Activated CD4-positive, alpha-beta memory T cell treated with anti-CD3 and anti-CD28 coated beads, Interleukin-2, amount 10 ng/mL, durations not matched to agents 7 days and 5 days (primary cell): ENCODE data around the gene MRPL47. TPM values are rescaled to one million over a fixed set of nuclear protein-coding genes. Genes with fewer than 3 reads are reported as not detected.

Experiments used
- CTCF ChIA-PET: fragments of 350-600 bp; sonication (Branson Sonifier 250); formaldehyde crosslinking; loops from one replicate; lab custom pipeline; 2021; ENCODE audit warnings: antibody characterized with exemption, inconsistent platforms; lab: Charles Lee
- POLR2A ChIA-PET: fragments of 350-600 bp; sonication (Branson Sonifier 250); formaldehyde crosslinking; loops from one replicate; lab custom pipeline; 2021; ENCODE audit warnings: antibody characterized with exemption; lab: Charles Lee
- DNase-seq: peaks from one replicate; pipeline ENCODE4 v3.0.0-alpha.2; 2020
- H3K27ac Mint-ChIP-seq: one replicate; pipeline ENCODE4 v1.8.0; 2021; ENCODE audit warnings: mild to moderate bottlenecking, mixed read lengths
- H3K27me3 Mint-ChIP-seq: one replicate; pipeline ENCODE4 v1.8.0; 2021; ENCODE audit warnings: mixed read lengths
- H3K36me3 Mint-ChIP-seq: one replicate; pipeline ENCODE4 v1.8.0; 2021; ENCODE audit warnings: low read depth, mixed read lengths
- H3K4me1 Mint-ChIP-seq: one replicate; pipeline ENCODE4 v1.8.0; 2021; ENCODE audit warnings: mixed read lengths
- H3K4me3 Mint-ChIP-seq: one replicate; pipeline ENCODE4 v1.8.0; 2021; ENCODE audit warnings: mild to moderate bottlenecking, mixed read lengths
- H3K9me3 Mint-ChIP-seq: one replicate; pipeline ENCODE4 v1.8.0; 2021; ENCODE audit warnings: mixed read lengths
- total RNA-seq, 2 experiments: library from RNA; stranded (reverse); gene quantifications; one replicate each; pipeline ENCODE4 v1.2.3, GENCODE V29; 2021

The MRPL47 gene
- total RNA-seq, 2 experiments from 2014 or later, result 34.8 to 36.0 TPM

DNA sequence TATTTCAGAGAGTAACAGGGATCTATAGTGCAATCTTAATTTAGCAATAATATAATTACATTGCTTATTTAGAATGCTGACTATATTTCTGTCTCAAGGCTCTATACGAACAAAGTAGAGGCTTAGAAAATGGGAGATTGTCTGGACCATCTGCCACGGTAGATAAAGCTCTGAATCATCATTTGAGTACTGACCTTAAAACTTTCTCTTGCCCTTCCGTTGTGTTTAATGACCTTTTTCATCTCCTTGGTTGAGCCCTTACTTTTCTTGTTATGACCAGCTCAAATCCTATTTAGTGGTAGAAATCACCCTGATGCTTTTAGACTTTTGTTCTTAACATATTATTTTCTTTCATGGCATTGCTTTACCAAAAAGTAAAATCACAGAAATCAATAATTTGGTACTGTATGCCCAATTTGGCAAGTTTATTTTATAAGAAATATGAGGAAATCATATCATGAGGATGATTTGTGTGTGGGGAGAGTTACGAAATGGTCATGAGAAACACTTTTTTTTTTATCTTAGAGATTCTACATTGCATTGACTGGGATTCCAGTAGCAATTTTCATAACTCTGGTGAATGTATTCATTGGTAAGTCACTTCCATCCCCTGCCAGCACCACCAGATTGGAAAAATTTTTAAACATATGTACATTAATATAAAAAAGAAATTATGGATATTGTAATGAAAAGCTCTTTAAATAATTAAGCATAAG is 11.2 kb upstream of the MRPL47 start:
- DNase-seq, result no peak
- H3K9me3 Mint-ChIP-seq, result no peaks in the 10 kb centered on the region
- H3K4me1 Mint-ChIP-seq, result peaks cover 12% of the 10 kb centered on the region
- no peak overlapping the region for H3K27ac Mint-ChIP-seq
- H3K36me3 Mint-ChIP-seq, result peaks cover 47% of the 10 kb centered on the region
- H3K4me3 Mint-ChIP-seq, result no peak overlapping the region
- ChIA-PET CTCF (interaction anchor here (0.8 to 1.0 kb wide), 2 partner anchors 13 to 34 kb away, joined by 3 to 4 read pairs; no protein-coding TSS in a partner anchor), POLR2A (interaction anchor here (1.7 to 1.9 kb wide), 2 partner anchors 11 to 38 kb away, joined by 4 to 5 read pairs; partner anchors contain the start of genes MRPL47 and NDUFB5)
- no peaks in the 10 kb centered on the region for H3K27me3 Mint-ChIP-seq

DNA sequence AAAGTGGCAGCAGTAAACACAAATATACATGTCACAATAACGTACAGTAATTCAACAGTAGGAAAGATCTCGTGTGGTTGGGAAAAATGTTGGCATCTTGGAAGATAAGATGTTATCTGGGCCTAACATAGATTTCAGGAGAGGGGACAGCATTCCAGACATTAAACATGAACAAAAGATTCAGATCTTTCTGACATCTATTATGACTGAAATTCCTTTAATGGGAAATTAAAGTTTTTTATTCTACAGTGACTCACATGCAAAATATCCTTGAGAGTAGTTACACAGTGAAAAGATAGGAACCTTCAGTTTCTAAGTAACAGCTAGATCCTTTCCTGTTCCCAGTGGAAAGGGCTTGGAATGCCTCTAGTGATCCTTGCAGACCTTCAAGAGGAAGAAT is 9.4 kb upstream of the MRPL47 start:
- H3K36me3 Mint-ChIP-seq, result peaks cover 35% of the 10 kb centered on the region
- no peak overlapping the region for H3K4me3 Mint-ChIP-seq
- H3K27ac Mint-ChIP-seq, result no peak overlapping the region
- CTCF ChIA-PET, result no interaction called here
- peaks cover 27% of the 10 kb centered on the region for H3K4me1 Mint-ChIP-seq
- H3K9me3 Mint-ChIP-seq, result no peaks in the 10 kb centered on the region
- no peaks in the 10 kb centered on the region for H3K27me3 Mint-ChIP-seq
- POLR2A ChIA-PET, result interaction anchor here (2.5 kb wide), 1 partner anchor 39 kb away, joined by 7 read pairs; the partner anchor contains the start of gene USP13
- DNase-seq, result no peak

DNA sequence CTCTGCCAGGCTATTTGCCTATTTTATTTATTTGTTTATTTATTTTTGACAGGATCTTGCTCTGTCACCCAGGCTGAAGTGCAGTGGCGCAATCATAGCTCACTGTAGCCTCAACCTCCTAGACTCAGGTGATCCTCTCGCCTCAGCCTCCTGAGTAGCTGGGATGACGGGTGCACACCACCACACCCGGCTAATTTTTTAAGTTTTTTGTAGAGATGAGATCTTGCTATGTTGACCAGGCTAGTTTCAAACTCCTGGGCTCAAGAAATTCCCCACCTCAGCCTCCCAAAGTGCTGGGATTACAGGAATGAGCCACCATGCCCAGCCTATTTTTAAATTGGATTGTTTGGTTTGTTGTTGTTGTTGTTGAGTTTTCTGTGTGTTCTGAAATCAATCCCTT is 5.6 kb upstream of the MRPL47 start:
- ChIA-PET CTCF (interaction anchor here (1.0 to 1.6 kb wide), 2 partner anchors 34 to 39 kb away, joined by 4 to 7 read pairs; no protein-coding TSS in a partner anchor), POLR2A (interaction anchor here (1.0 to 2.8 kb wide), 3 partner anchors 14 to 44 kb away, joined by 3 to 16 read pairs (median 7); partner anchors contain the start of gene USP13)
- H3K27me3 Mint-ChIP-seq, result no peaks in the 10 kb centered on the region
- peak overlapping the region; percentile 99 for H3K27ac Mint-ChIP-seq
- H3K9me3 Mint-ChIP-seq, result no peaks in the 10 kb centered on the region
- DNase-seq, result no peak
- H3K36me3 Mint-ChIP-seq, result peaks cover 34% of the 10 kb centered on the region
- peaks cover 56% of the 10 kb centered on the region for H3K4me1 Mint-ChIP-seq
- no peak overlapping the region for H3K4me3 Mint-ChIP-seq

DNA sequence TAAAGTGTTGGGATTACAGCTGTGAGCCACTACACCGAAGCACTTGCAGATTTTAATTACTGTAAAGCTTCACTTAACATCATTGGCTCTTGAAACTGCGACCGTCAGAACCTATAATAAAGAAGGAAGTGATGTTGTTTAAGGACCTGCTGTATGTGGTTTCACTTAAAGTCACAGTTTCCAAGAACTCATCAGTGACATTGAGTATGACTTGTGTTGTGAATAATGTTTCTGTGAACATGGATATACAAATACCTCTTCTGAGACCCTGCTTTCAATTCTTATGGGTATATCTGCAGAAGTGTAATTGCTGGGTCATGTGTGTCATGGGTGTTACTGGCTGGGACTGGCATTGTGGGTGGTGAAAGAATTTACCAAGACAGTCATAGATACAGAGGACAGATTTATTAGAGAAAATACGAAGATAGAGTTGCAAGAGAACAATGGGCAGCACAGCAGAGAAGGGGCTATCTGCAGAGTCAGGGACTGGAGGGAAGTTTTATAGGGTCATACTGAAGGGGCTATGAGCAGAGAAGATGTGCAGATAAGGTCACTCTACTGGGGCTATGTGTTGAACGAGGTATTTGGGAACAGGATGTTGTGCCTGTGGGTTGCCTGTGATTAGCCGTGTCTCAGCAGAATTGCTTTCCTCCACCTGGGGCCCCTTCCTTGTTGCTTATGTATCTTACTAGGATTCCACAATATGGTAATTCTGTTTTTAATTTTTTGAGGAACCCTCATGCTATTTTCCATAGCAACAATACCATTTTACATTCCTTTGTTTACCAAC is 4.7 kb upstream of the MRPL47 start:
- Mint-ChIP-seq H3K4me3 (peak overlapping the region; percentile 74), H3K27me3 (no peaks in the 10 kb centered on the region), H3K4me1 (peaks cover 63% of the 10 kb centered on the region), H3K36me3 (peaks cover 42% of the 10 kb centered on the region), H3K27ac (peak overlapping the region; percentile 99), H3K9me3 (no peaks in the 10 kb centered on the region)
- peak; percentile 45 for DNase-seq
- CTCF ChIA-PET, result interaction anchor here (0.5 to 1.6 kb wide), 3 partner anchors 35 to 162 kb away, joined by 3 to 6 read pairs (median 4); no protein-coding TSS in a partner anchor
- POLR2A ChIA-PET, result interaction anchor here (0.7 to 2.8 kb wide), 9 partner anchors 9 to 993 kb away, joined by 3 to 16 read pairs (median 4); partner anchors contain the start of genes TTC14, USP13 and ZNF639

DNA sequence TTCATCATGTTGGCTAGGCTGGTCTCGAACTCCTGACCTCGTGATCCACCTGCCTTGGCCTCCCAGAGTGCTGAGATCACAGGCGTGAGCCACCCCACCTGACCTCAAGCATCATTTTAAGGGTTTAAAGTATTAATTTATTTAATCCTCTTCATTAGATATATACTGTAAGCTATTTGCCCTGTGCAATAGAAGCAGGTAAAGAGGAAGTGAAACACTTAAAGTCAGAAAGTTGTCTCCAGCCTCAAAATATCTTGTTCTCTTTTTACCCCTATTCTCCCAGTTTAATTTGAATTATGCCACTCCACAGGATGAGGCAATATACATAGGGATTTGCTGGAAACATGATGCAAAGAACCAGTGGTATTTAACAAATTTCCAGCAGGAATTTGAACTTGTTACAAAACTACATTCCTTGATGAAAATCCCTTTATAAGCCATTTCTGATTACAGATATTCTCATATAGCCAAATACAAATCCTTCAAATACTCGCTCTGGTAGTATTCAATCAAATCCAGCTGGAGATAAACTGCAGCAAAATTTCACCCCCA is 2.2 kb upstream of the MRPL47 start:
- POLR2A ChIA-PET, result interaction anchor here (0.7 to 1.0 kb wide), 3 partner anchors 13 to 46 kb away, joined by 3 to 4 read pairs (median 3); partner anchors contain the start of gene USP13
- Mint-ChIP-seq H3K36me3 (peaks cover 35% of the 10 kb centered on the region), H3K9me3 (no peaks in the 10 kb centered on the region), H3K4me1 (peaks cover 66% of the 10 kb centered on the region), H3K27me3 (no peaks in the 10 kb centered on the region), H3K4me3 (peak overlapping the region; percentile 33), H3K27ac (peak overlapping the region; percentile 37)
- CTCF ChIA-PET, result no interaction called here
- DNase-seq, result no peak

DNA sequence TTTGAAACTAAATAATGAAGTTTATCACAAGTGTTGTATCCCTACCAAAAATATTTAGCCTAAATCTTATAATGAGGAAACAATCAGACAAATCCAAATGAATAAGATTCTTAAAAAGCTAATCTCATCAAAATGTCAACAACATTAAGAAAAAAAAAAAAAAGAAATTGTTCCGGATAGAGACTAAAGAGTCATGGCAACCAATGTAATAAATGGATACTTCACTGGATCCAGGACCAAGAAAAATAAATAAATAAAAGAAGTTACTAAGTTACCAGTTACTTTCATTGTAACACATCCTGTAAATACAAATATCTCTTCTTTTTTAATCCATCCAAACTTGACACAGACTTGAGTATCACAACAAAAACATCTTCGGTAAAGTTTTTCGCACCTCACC is 607 bp downstream of the MRPL47 start:
- no peak for DNase-seq
- ChIA-PET POLR2A (interaction anchor here (0.8 to 2.5 kb wide), 5 partner anchors 38 to 998 kb away, joined by 3 to 20 read pairs (median 9); partner anchors contain the start of genes ACTL6A, TTC14 and USP13), CTCF (interaction anchor here (0.8 to 1.9 kb wide), 2 partner anchors 40 to 46 kb away, joined by 4 to 11 read pairs; no protein-coding TSS in a partner anchor)
- Mint-ChIP-seq H3K36me3 (peaks cover 46% of the 10 kb centered on the region), H3K4me3 (peak overlapping the region; percentile 99), H3K27ac (peak overlapping the region; percentile 96), H3K4me1 (peaks cover 53% of the 10 kb centered on the region), H3K27me3 (no peaks in the 10 kb centered on the region), H3K9me3 (no peaks in the 10 kb centered on the region)

DNA sequence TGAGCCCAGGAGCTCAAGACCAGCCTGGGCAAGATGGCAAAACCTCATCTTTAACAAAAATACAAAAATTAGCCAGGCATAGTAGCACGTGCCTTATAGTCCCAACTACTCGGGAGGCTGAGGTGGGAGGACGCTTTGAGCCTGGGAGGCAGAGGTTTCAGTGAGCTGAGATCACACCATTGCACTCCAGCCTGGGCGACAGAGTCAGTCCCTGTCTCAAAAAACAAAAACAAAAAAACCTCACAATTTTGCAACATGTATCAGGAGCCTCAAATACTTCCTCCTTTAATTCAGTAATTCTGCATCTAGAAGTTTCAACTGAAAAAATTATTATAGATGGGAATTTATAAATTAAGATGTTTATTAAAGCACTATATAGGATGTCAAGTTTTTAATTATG is 1.1 kb downstream of the MRPL47 start:
- no peak for DNase-seq
- peaks cover 49% of the 10 kb centered on the region for H3K4me1 Mint-ChIP-seq
- peaks cover 51% of the 10 kb centered on the region for H3K36me3 Mint-ChIP-seq
- peak overlapping the region; percentile 96 for H3K27ac Mint-ChIP-seq
- H3K4me3 Mint-ChIP-seq, result peak overlapping the region; percentile 99
- no peaks in the 10 kb centered on the region for H3K9me3 Mint-ChIP-seq
- POLR2A ChIA-PET, result interaction anchor here (0.8 to 2.5 kb wide), 5 partner anchors 37 to 999 kb away, joined by 3 to 20 read pairs (median 9); partner anchors contain the start of genes ACTL6A, TTC14 and USP13
- CTCF ChIA-PET, result interaction anchor here (0.8 kb wide), 1 partner anchor 40 kb away, joined by 4 read pairs; no protein-coding TSS in a partner anchor
- H3K27me3 Mint-ChIP-seq, result no peaks in the 10 kb centered on the region

DNA sequence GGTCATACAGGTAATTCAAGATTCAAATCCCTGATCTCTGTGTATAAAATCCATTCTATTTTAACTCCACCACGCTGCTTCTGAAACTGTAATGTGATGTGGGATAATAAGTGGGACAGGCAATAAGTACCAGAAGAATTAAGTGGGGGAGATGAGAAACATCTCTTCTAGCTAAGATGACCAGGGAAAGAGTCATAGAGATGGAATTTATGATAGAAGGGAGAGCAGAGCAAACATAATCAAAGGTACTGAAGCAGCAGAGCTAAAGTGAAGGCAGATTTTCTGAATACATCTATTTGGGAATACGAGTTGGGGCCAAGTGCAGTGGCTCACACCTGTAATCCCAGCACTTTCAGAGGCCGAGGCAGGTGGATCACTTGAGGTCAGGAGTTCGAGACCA is 4.9 kb downstream of the MRPL47 start:
- CTCF ChIA-PET, result interaction anchor here (0.7 kb wide), 1 partner anchor 454 kb away, joined by 3 read pairs; no protein-coding TSS in a partner anchor
- Mint-ChIP-seq H3K9me3 (no peaks in the 10 kb centered on the region), H3K4me1 (peaks cover 19% of the 10 kb centered on the region), H3K27me3 (no peaks in the 10 kb centered on the region), H3K27ac (no peak overlapping the region), H3K4me3 (no peak overlapping the region), H3K36me3 (peaks cover 59% of the 10 kb centered on the region)
- POLR2A ChIA-PET, result interaction anchor here (1.3 kb wide), 1 partner anchor 9 kb away, joined by 4 read pairs; no protein-coding TSS in a partner anchor
- no peak for DNase-seq

DNA sequence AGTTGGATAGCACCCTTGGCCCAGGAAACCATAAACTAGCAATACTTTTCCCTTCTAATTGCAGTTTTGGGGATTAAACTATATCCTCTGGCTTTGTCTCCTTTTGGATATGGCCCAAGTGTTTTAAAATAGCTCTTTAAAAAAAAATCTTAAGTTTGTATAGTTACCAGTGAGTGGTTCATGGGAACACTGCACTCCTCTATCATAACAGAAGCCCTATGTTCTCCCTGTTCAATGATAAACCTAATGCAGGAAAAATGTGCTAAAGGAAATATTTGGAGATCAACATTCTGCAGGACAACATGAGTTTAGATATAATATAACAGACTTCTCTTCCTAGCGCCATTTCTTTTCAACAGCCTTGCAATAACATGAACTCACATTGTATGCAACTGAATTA is 13.1 kb downstream of the MRPL47 start:
- Mint-ChIP-seq H3K27ac (no peak overlapping the region), H3K4me3 (no peak overlapping the region), H3K36me3 (peaks cover 59% of the 10 kb centered on the region), H3K27me3 (no peaks in the 10 kb centered on the region), H3K4me1 (peaks cover 2% of the 10 kb centered on the region), H3K9me3 (no peaks in the 10 kb centered on the region)
- POLR2A ChIA-PET, result interaction anchor here (0.6 to 0.9 kb wide), 3 partner anchors 14 to 108 kb away, joined by 3 read pairs; partner anchors contain the start of genes MRPL47 and NDUFB5
- DNase-seq, result no peak
- CTCF ChIA-PET, result no interaction called here

DNA sequence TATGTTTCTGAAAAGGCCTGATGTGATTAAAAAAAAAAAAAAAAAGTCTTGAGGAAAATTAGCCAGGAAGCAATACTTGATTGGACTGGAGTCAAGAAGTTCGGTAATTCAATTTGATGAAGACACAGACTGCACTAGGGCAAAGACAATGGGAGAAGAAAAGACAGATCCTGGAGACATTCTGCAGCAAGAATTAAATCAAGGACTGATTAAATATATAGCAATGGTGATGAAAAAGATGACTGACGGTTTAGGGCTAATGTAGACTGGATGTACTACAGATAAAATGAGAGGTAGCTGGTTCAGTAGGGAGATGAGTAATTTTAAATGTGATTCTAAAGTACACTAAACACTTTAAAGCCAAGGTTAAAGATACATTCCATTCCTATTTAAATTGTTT is 13.8 kb downstream of the MRPL47 start:
- DNase-seq, result no peak
- ChIA-PET POLR2A (interaction anchor here (0.6 to 0.9 kb wide), 2 partner anchors 14 to 109 kb away, joined by 3 read pairs; partner anchors contain the start of genes MRPL47 and NDUFB5), CTCF (interaction anchor here (1.0 kb wide), 1 partner anchor 59 kb away, joined by 3 read pairs; no protein-coding TSS in a partner anchor)
- no peaks in the 10 kb centered on the region for H3K27me3 Mint-ChIP-seq
- H3K27ac Mint-ChIP-seq, result no peak overlapping the region
- H3K4me3 Mint-ChIP-seq, result no peak overlapping the region
- peaks cover 2% of the 10 kb centered on the region for H3K4me1 Mint-ChIP-seq
- H3K9me3 Mint-ChIP-seq, result no peaks in the 10 kb centered on the region
- peaks cover 58% of the 10 kb centered on the region for H3K36me3 Mint-ChIP-seq

DNA sequence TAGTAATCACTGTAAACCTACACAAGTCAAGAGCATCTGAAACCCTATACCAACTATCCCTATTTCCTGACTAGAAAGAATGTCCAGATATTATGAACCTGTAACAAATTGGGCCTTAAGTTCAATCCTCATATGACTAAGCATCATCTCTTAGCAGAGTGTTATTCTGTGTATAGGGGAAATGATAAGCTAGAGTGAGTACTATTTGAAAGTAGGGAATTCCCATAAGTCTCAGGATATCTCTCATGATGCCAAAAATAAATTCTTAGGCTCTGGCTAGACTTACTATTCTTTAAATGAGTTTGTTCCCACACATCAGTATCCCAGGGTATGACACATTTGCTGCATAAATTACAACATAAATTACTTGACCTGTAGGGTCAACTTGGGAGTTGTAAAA is 15.3 kb downstream of the MRPL47 start:
- DNase-seq, result no peak
- no peaks in the 10 kb centered on the region for H3K9me3 Mint-ChIP-seq
- POLR2A ChIA-PET, result interaction anchor here (2.4 kb wide), 1 partner anchor 16 kb away, joined by 5 read pairs; the partner anchor contains the start of genes MRPL47 and NDUFB5
- CTCF ChIA-PET, result no interaction called here
- H3K27me3 Mint-ChIP-seq, result no peaks in the 10 kb centered on the region
- no peak overlapping the region for H3K4me3 Mint-ChIP-seq
- peaks cover 52% of the 10 kb centered on the region for H3K36me3 Mint-ChIP-seq
- peaks cover 2% of the 10 kb centered on the region for H3K4me1 Mint-ChIP-seq
- no peak overlapping the region for H3K27ac Mint-ChIP-seq

DNA sequence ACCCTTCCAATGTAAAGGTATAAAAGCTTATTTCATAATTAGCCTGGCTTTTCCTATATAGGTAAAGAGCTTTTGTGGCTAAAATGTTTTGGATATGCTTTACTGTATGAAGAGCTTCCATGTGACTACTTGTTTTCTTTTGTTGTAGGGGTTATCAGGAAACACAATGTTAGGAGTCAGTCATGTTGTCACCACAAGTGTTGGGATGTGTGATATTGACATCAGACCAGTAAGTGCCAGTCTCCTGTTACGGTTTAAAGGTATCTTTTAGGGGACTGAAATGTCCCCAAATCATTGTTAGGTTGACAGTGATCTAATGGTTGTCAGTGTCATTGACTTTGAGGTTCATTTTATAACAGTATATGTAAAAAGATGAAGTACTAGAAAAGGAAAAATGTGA is 23.4 kb downstream of the MRPL47 start:
- no peaks in the 10 kb centered on the region for H3K4me1 Mint-ChIP-seq
- H3K9me3 Mint-ChIP-seq, result no peaks in the 10 kb centered on the region
- no peak for DNase-seq
- H3K36me3 Mint-ChIP-seq, result peaks cover 54% of the 10 kb centered on the region
- CTCF ChIA-PET, result no interaction called here
- POLR2A ChIA-PET, result no interaction called here
- H3K27ac Mint-ChIP-seq, result no peak overlapping the region
- no peaks in the 10 kb centered on the region for H3K27me3 Mint-ChIP-seq
- no peak overlapping the region for H3K4me3 Mint-ChIP-seq
